Measurements from ENCODE around the gene PITX3.

GRCh38 chr10:102191956-102192355 is 49.4 kb downstream of the PITX3 start:
- TF ChIP-seq REST (IDR thresholded peaks at IDR 0.05; ENCODE audit: unreplicated experiment) (no peak), CTCF (conservative IDR thresholded peaks at IDR 0.05; ENCODE audit: low read depth in 2 of 2) (no peak), POLR2AphosphoS5 (IDR thresholded peaks at IDR 0.05; ENCODE audit: low read depth) (no peak), EZH2 (IDR thresholded peaks at IDR 0.05; ENCODE audit: low read depth, unreplicated experiment) (no peak), EZH2phosphoT487 (IDR thresholded peaks at IDR 0.05; ENCODE audit: unreplicated experiment) (no peak), ZNF114 (CRISPR knock-in tag; IDR thresholded peaks at IDR 0.05) (no peak), JUNB (IDR thresholded peaks at IDR 0.05; ENCODE audit: unreplicated experiment) (no peak), CREB1 (CRISPR knock-in tag; IDR thresholded peaks at IDR 0.05; ENCODE audit: low read depth) (no peak), STAT1 (IDR thresholded peaks at IDR 0.05; ENCODE audit: unreplicated experiment) (no peak), ZNF331 (CRISPR knock-in tag; IDR thresholded peaks at IDR 0.05; ENCODE audit: low read depth) (no peak)
